ENCODE measurements around the gene ETV6. TPM values are rescaled to one million over a fixed set of nuclear protein-coding genes. Genes with fewer than 3 reads are reported as not detected.

The ETV6 gene
- total and polyA plus RNA-seq, 2 of the 8 experiments (the other 6 are each of a cell fraction or from before 2014, with no cell fraction given), result 5.5 to 23.9 TPM

DNA sequence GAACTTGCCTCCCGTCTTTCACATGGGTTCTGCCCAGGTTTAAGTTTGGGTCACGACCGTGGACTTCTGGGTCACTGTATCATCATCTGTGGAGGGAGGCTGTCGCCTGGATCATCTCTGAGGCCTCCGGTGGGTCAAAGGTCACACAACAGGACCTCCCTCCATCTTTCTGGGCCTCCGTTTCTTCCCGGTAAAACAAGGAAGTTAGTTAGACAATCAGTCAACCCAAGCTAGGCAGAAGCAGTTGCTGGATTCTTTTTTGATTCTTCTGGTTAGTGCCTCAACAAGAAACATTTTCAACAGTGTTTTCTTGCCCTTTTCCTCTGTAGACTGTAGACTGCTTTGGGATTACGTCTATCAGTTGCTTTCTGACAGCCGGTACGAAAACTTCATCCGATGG, 234.6 kb downstream of the ETV6 start:
- TF ChIP-seq TBP (IDR thresholded peaks at IDR 0.05; ENCODE audit: low read depth, low read length) (no peak), SAP30 (IDR thresholded peaks at IDR 0.05; ENCODE audit: insufficient read depth, insufficient replicate concordance, low read length) (no peak), KDM1A (IDR thresholded peaks at IDR 0.05; ENCODE audit: borderline replicate concordance, low read length) (no peak)
- ChIA-PET CTCF (ENCODE audit: partially characterized antibody) (interaction anchor here (0.8 kb wide), 1 partner anchor 302 kb away, joined by 3 read pairs; no protein-coding TSS in a partner anchor), POLR2A (ENCODE audit: partially characterized antibody) (no interaction called here)
- Histone ChIP-seq H3K23me2 (ENCODE audit: low read depth, low read length) (no peaks in the 10 kb centered on the region; the same call in 1 of the 2 replicates), H2BK15ac (ENCODE audit: low read length) (no peak overlapping the region), H3K27ac (ENCODE audit: low read depth, low read length) (no peak overlapping the region), H3K9ac (replicated peaks in 1 of 4; ENCODE audit: extremely low read depth in 1 of 4, low read depth in 3 of 4, low read length in 3 of 4) (no peak overlapping the region; a peak in 1 of 7 replicates), H3K9me3 (ENCODE audit: insufficient read depth in 2 of 2, low read depth in 1 of 2, low read length in 1 of 2) (no peaks in the 10 kb centered on the region), H3K4me2 (ENCODE audit: insufficient read depth in 1 of 2, low read depth in 2 of 2, low read length in 2 of 2) (no peak overlapping the region), H2BK12ac (ENCODE audit: low read depth, low read length) (no peak overlapping the region), H3K27me3 (replicated peaks in 1 of 4; ENCODE audit: control insufficient read depth in 3 of 4, extremely low read depth in 1 of 4, insufficient read depth in 3 of 4, low read length in 3 of 4) (no peaks in the 10 kb centered on the region), H2BK5ac (ENCODE audit: low read depth, low read length) (no peak overlapping the region), H4K91ac (replicated peaks; ENCODE audit: insufficient read length, low read length) (no peak overlapping the region), H3K36me3 (ENCODE audit: control insufficient read depth in 2 of 4, insufficient read depth in 4 of 4, low read length in 3 of 4) (peaks cover 0 to 3% (median 0%) of the 10 kb centered on the region in 4 experiments; a peak in 4 of 8 replicates), H4K20me1 (replicated peaks in 1 of 2; ENCODE audit: control insufficient read depth in 1 of 2, insufficient read depth in 2 of 2, low read length in 2 of 2) (no peaks in the 10 kb centered on the region), H3K79me1 (ENCODE audit: low read depth, low read length) (no peaks in the 10 kb centered on the region), H3K23ac (ENCODE audit: insufficient read length) (no peak overlapping the region), H2BK20ac (ENCODE audit: low read length) (no peak overlapping the region), H3K4ac (replicated peaks; ENCODE audit: insufficient read length, low read depth, low read length) (no peak overlapping the region), H4K5ac (ENCODE audit: insufficient read length, low read depth, low read length) (no peak overlapping the region), H2AFZ (ENCODE audit: low read length) (no peak overlapping the region), H3K56ac (replicated peaks; ENCODE audit: insufficient read length, low read depth, low read length) (no peak overlapping the region), H3K4me3 (ENCODE audit: extremely low read depth in 1 of 4, insufficient read depth in 2 of 4, low read depth in 3 of 4, low read length in 4 of 4) (no peak overlapping the region), H3K14ac (ENCODE audit: insufficient read length) (no peak overlapping the region), H2BK120ac (replicated peaks; ENCODE audit: low read depth, low read length) (no peak overlapping the region), H3K79me2 (ENCODE audit: control insufficient read depth in 1 of 2, insufficient read depth in 2 of 2, low read length in 2 of 2) (no peaks in the 10 kb centered on the region), H4K8ac (ENCODE audit: extremely low read depth, insufficient read depth, low read length) (no peak overlapping the region), H3K4me1 (replicated peaks in 1 of 4; ENCODE audit: control insufficient read depth in 3 of 4, insufficient read depth in 4 of 4, low read length in 3 of 4) (no peaks in the 10 kb centered on the region), H3K18ac (ENCODE audit: extremely low read depth, low read length) (no peak overlapping the region), H2AK5ac (ENCODE audit: low read depth, low read length) (no peak overlapping the region)
- 92% methylated on average over 11 of the region's 11 CpGs; no CpG with 5 or more reads in 1 of the 2 experiments for WGBS, 2 experiments (ENCODE audit: extremely low coverage in 1 of 2, insufficient coverage in 1 of 2, insufficient read length in 1 of 2, insufficient replicate concordance in 2 of 2, low coverage in 1 of 2, low lambda C conversion rate in 2 of 2, missing lambda C conversion rate in 1 of 2)
- FAIRE-seq (no peak), DNase-seq (ENCODE audit: low read depth in 1 of 2, low spot score in 2 of 2) (no peak)

All from H1 (cell line).